ENCODE data around the gene RASL10B. TPM values are rescaled to one million over a fixed set of nuclear protein-coding genes. Genes with fewer than 3 reads are reported as not detected.
"Not testable (repeated sequence)": the region's sequence is repeated elsewhere in the genome, so short reads cannot be mapped to it uniquely, and the experiment has no call there.

Gene RASL10B
- polyA plus RNA-seq, 1 donor: 3.1 TPM

- DNase-seq (ENCODE audit: low read depth): no peak
Observed at GRCh38 chr17:35742896-35743477, 11.5 kb downstream of the RASL10B start.

GRCh38 chr17:35743626-35744328 lies 12.3 kb downstream of the RASL10B start:
- DNase-seq (ENCODE audit: low read depth): no peak

GRCh38 chr17:35744830-35745229 lies 13.4 kb downstream of the RASL10B start:
- DNase-seq (ENCODE audit: low read depth): no peak

GRCh38 chr17:35745246-35745645 lies 13.8 kb downstream of the RASL10B start:
- no peak for DNase-seq (ENCODE audit: low read depth)

GRCh38 chr17:35745749-35746320 lies 14.4 kb downstream of the RASL10B start:
- DNase-seq (ENCODE audit: low read depth): no peak

- DNase-seq (ENCODE audit: low read depth): peak; percentile 34
Observed at GRCh38 chr17:35747540-35748017, 16.1 kb downstream of the RASL10B start.

GRCh38 chr17:35748341-35748841 lies 17.0 kb downstream of the RASL10B start:
- no peak for DNase-seq (ENCODE audit: low read depth)

GRCh38 chr17:35748979-35749378 lies 17.5 kb downstream of the RASL10B start:
- DNase-seq (ENCODE audit: low read depth): no peak

- no peak for DNase-seq (ENCODE audit: low read depth)
Observed at GRCh38 chr17:35749560-35750412, 18.3 kb downstream of the RASL10B start.

- DNase-seq (ENCODE audit: low read depth): no peak
Observed at GRCh38 chr17:35750526-35751395, 19.3 kb downstream of the RASL10B start.

- not testable (repeated sequence) for DNase-seq (ENCODE audit: low read depth)
Observed at GRCh38 chr17:35751541-35751940, 20.1 kb downstream of the RASL10B start.

GRCh38 chr17:35752471-35752870 lies 21.0 kb downstream of the RASL10B start:
- no peak for DNase-seq (ENCODE audit: low read depth)

GRCh38 chr17:35752945-35753764 lies 21.7 kb downstream of the RASL10B start, which contains the start of gene GAS2L2:
Gene GAS2L2 (minus strand): TSS chr17:35753239. CDS start chr17:35752850, 389 bp downstream.
- no peak for DNase-seq (ENCODE audit: low read depth)

- DNase-seq (ENCODE audit: low read depth): no peak
Observed at GRCh38 chr17:35757243-35757642, 25.8 kb downstream of the RASL10B start.

GRCh38 chr17:35760587-35760986 lies 29.1 kb downstream of the RASL10B start, which contains the start of gene C17orf50:
Gene C17orf50 (plus strand): TSS chr17:35760887. CDS start chr17:35760942, 55 bp downstream.
- DNase-seq (ENCODE audit: low read depth): no peak

GRCh38 chr17:35761601-35762000 lies 30.2 kb downstream of the RASL10B start:
- DNase-seq (ENCODE audit: low read depth): no peak

GRCh38 chr17:35763767-35764122 lies 32.3 kb downstream of the RASL10B start:
- no peak for DNase-seq (ENCODE audit: low read depth)

- peak; percentile 55 for DNase-seq (ENCODE audit: low read depth)
Observed at GRCh38 chr17:35764123-35764991, 32.9 kb downstream of the RASL10B start.

All from forelimb muscle (tissue), 1 donor.